PC-3 (cell line): ENCODE data around the gene PHPT1.

ENCODE experiments used
- EZH2 ChIP-seq: fragments of 300-600 bp; sonication (generic); IDR thresholded peaks from one replicate; pipeline ENCODE4 v1.6.1; 2017; ENCODE audit warnings: antibody characterized with exemption, mild to moderate bottlenecking, low read length; ENCODE audit not compliant: unreplicated experiment
- EZH2phosphoT487 ChIP-seq: fragments of 300-600 bp; sonication (generic); IDR thresholded peaks from 2 replicates; pipeline ENCODE4 v1.6.1; 2018; ENCODE audit warnings: mild to moderate bottlenecking, antibody characterized with exemption, low read length, borderline replicate concordance
- TF ChIP-seq, protein P1 (sequence below): fragments of 300-600 bp; sonication (generic); conservative IDR thresholded peaks from 2 replicates; pipeline ENCODE4 v1.5.1; 2017; ENCODE audit warnings: antibody characterized with exemption, low read depth, mild to moderate bottlenecking, low read length

DNA sequence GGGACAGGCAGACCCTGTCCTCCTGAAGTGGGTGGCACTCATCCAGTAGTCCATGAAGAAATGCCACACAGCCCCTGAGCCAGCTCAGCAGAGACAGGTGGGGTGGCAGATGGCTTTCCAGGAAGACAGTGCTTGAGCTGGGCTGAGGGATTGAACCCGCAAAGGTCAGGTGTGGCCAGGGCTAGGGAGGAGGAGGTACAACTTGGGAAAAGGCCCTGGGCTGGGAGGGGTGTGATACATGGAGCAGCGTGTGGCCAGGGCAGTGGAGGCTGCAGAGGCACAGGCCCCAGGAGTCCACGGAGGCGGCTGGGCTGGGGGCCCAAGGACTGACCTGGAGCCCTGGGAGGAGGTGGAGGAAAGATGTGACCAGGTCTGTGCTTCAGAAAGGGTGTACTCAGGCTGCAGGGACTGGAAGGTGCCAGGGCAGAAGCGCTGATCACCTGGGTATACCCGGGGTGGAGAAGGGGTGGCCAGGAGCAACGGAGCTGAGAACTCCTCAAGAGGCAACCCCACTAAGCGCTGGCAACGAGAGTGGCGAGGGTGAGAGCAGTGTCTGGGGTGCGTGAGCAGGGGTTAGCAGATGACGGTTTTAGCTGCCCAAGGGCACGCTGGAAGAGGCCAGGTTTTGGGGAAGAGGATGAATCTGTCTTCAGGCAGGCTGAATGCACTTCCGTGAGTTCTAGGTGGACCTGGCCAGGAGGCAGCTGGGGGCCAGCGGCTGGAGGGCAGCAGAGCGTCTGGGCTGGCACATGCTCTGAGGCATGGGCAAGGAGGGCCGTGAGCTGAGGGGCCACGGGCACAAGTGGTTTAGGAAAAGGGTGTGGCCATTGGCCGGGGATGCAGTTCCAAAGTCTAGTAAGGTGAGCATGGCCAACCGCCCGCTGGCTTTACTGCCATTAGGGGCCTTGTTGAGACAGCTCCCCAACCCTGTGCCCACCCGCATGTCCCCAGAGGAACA, 45.4 kb upstream of the PHPT1 start:
- TF ChIP-seq, protein P1, sequence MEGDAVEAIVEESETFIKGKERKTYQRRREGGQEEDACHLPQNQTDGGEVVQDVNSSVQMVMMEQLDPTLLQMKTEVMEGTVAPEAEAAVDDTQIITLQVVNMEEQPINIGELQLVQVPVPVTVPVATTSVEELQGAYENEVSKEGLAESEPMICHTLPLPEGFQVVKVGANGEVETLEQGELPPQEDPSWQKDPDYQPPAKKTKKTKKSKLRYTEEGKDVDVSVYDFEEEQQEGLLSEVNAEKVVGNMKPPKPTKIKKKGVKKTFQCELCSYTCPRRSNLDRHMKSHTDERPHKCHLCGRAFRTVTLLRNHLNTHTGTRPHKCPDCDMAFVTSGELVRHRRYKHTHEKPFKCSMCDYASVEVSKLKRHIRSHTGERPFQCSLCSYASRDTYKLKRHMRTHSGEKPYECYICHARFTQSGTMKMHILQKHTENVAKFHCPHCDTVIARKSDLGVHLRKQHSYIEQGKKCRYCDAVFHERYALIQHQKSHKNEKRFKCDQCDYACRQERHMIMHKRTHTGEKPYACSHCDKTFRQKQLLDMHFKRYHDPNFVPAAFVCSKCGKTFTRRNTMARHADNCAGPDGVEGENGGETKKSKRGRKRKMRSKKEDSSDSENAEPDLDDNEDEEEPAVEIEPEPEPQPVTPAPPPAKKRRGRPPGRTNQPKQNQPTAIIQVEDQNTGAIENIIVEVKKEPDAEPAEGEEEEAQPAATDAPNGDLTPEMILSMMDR = no peak
- no peak for TF ChIP-seq EZH2
- no peak for TF ChIP-seq EZH2phosphoT487
